Right lobe of liver (tissue), 6 donors: ENCODE data around the gene EPHB1. TPM values are rescaled to one million over a fixed set of nuclear protein-coding genes. Genes with fewer than 3 reads are reported as not detected.

ENCODE experiments used
- ATAC-seq, 4 donors: fragments of 200-7000 bp; cut with Tn5 transposase; one replicate each; pipeline ENCODE4 v1.9.1; 2020; ENCODE audit warnings: mild to moderate bottlenecking in 4 of 4, moderate library complexity in 4 of 4
- DNase-seq, 3 donors: peaks; one replicate each; pipeline ENCODE4 v3.0.0-alpha.2; 2020
- H3K27ac ChIP-seq, 3 donors: fragments of 200-600 bp; one replicate each; pipeline ENCODE4 v1.8.0; 2022
- H3K27me3 ChIP-seq, 2 donors: fragments of 200-600 bp; one replicate each; pipeline ENCODE4 v1.8.0; 2022
- H3K36me3 ChIP-seq, 4 donors: fragments of 200-600 bp; sonication (generic) in 1 of 4; one replicate each; pipeline versions ENCODE4 v1.5.1 to v1.8.0; 2017 to 2022; ENCODE audit warnings: control low read depth in 1 of 4
- H3K4me1 ChIP-seq, 4 donors: fragments of 200-600 bp; sonication (generic) in 1 of 4; one replicate each; pipeline versions ENCODE4 v1.5.1 to v1.8.0; 2017 to 2022; ENCODE audit warnings: control low read depth in 1 of 4
- H3K4me3 ChIP-seq, 3 donors: fragments of 200-600 bp; one replicate each; pipeline ENCODE4 v1.8.0; 2022
- H3K9me3 ChIP-seq, 4 donors: fragments of 200-600 bp; sonication (generic) in 1 of 4; one replicate each; pipeline versions ENCODE4 v1.5.1 to v1.8.0; 2017 to 2022; ENCODE audit warnings: control low read depth in 1 of 4
- POLR2A ChIP-seq: fragments of 450-650 bp; IDR thresholded peaks from one replicate; pipeline ENCODE4 v1.6.1; 2017; ENCODE audit warnings: antibody characterized with exemption, mild to moderate bottlenecking
- WGBS: methylation state at CpG from one replicate; pipeline ENCODE4 v1.1.6; 2018; ENCODE audit warnings: low coverage, low lambda C conversion rate; ENCODE audit not compliant: insufficient coverage; ENCODE audit errors: missing lambda C conversion rate; 5-methylcytosine and 5-hydroxymethylcytosine counted together
- intact Hi-C, 2 donors: fragments of 100-400 bp; cut with DNase I; formaldehyde crosslinking; loops; one replicate each; pipeline versions ENCODE4 v1.11.2 to v1.14.1; 2022
- total RNA-seq, 6 experiments: library from RNA; depleted of rRNA in 2 of 6; stranded (reverse); fragments of >200 nt in 2 of 6; fragmentation: NEBNext Ultra II Directional in 3 of 6; extraction: Animal tissue kit (Norgen Biotek cat#: 25700) in 3 of 6; gene quantifications; one replicate each; pipeline versions ENCODE4 v1.1.0 to v1.2.4, GENCODE V29; 2016 to 2023
- TF ChIP-seq, protein P1 (sequence below), 4 donors: fragments of 200-600 bp in 3 of 4; fragments of 450-650 bp in 1 of 4; IDR thresholded peaks; one replicate each; pipeline versions ENCODE4 v1.5.1 to v1.8.0; 2016 to 2022; ENCODE audit warnings: antibody characterized with exemption in 4 of 4, mild to moderate bottlenecking in 2 of 4
- donor health status: DM: no; HTN: yes; CAD: no.
- donor health status: DM: no; HTN: no; CAD: no.
- donor health status: DM: no; HTN: no; CAD: no.
- donor health status: DM: no; HTN: yes; CAD: no.
- donor health status: DM: no; HTN: yes; CAD: no.

Gene EPHB1
- total RNA-seq, 6 experiments from 2014 or later: 0.63 to 10.9 (median 1.8) TPM

DNA sequence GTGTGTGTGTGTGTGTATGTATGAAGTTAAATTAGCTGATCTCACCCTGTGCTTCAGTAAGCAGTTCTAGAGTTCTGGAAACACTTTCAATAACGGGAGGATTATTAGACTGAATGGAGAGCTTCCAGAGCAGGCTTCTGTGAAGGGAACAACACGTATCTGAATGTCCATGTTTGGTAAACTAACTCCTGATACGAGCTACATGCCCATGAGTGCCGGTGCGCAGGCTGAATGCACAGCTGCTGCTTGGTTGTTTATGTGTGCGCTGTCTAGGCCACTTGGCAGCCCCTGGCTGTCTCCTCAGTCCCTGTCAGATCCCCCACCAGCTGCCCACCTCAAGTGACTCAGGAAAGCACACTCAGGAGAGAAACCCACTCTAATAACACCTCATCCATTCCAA lies 137.0 kb downstream of the EPHB1 start:
- TF ChIP-seq, protein P1, sequence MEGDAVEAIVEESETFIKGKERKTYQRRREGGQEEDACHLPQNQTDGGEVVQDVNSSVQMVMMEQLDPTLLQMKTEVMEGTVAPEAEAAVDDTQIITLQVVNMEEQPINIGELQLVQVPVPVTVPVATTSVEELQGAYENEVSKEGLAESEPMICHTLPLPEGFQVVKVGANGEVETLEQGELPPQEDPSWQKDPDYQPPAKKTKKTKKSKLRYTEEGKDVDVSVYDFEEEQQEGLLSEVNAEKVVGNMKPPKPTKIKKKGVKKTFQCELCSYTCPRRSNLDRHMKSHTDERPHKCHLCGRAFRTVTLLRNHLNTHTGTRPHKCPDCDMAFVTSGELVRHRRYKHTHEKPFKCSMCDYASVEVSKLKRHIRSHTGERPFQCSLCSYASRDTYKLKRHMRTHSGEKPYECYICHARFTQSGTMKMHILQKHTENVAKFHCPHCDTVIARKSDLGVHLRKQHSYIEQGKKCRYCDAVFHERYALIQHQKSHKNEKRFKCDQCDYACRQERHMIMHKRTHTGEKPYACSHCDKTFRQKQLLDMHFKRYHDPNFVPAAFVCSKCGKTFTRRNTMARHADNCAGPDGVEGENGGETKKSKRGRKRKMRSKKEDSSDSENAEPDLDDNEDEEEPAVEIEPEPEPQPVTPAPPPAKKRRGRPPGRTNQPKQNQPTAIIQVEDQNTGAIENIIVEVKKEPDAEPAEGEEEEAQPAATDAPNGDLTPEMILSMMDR (IDR thresholded peaks at IDR 0.05): no peak
- no peak for TF ChIP-seq POLR2A
- Histone ChIP-seq H3K4me1 (no peaks in the 10 kb centered on the region), H3K27me3 (no peaks in the 10 kb centered on the region), H3K27ac (no peak overlapping the region), H3K4me3 (no peak overlapping the region), H3K36me3 (no peaks in the 10 kb centered on the region), H3K9me3 (no peaks in the 10 kb centered on the region)
- WGBS: 72% methylated on average over 2 of the region's 6 CpGs
- DNase-seq (no peak), ATAC-seq (no peak)
- intact Hi-C loops: no loop called here

- Histone ChIP-seq H3K9me3 (no peaks in the 10 kb centered on the region), H3K27ac (no peak overlapping the region), H3K27me3 (no peaks in the 10 kb centered on the region), H3K4me3 (no peak overlapping the region), H3K36me3 (no peaks in the 10 kb centered on the region), H3K4me1 (no peaks in the 10 kb centered on the region)
- no peak for TF ChIP-seq POLR2A
- TF ChIP-seq, protein P1 (IDR thresholded peaks at IDR 0.05): no peak
- intact Hi-C loops: no loop called here
- WGBS: 80% methylated on average over 4 of the region's 4 CpGs
- ATAC-seq (no peak), DNase-seq (no peak)
These were observed 138.9 kb downstream of the EPHB1 start for GRCh38 chr3:134933997-134934396.

GRCh38 chr3:134934933-134935332 lies 139.9 kb downstream of the EPHB1 start:
- intact Hi-C loops: no loop called here
- ATAC-seq (no peak), DNase-seq (no peak)
- Histone ChIP-seq H3K36me3 (no peaks in the 10 kb centered on the region), H3K4me3 (no peak overlapping the region), H3K27me3 (no peaks in the 10 kb centered on the region), H3K27ac (no peak overlapping the region), H3K4me1 (no peaks in the 10 kb centered on the region), H3K9me3 (no peaks in the 10 kb centered on the region)
- WGBS: 38% methylated on average over 1 of the region's 2 CpGs
- TF ChIP-seq, protein P1 (IDR thresholded peaks at IDR 0.05): no peak
- no peak for TF ChIP-seq POLR2A

GRCh38 chr3:134937256-134938028 lies 142.4 kb downstream of the EPHB1 start:
- H3K4me3 ChIP-seq: no peak overlapping the region

More at GRCh38 chr3:134937256-134938028, 142.4 kb downstream of the EPHB1 start:
- ATAC-seq: no peak
- no peaks in the 10 kb centered on the region for H3K27me3 ChIP-seq
- H3K27ac ChIP-seq: no peak overlapping the region
- WGBS: 58% methylated on average over 7 of the region's 8 CpGs
- no peaks in the 10 kb centered on the region for H3K9me3 ChIP-seq
- DNase-seq: no peak
- intact Hi-C loops: no loop called here
- no peaks in the 10 kb centered on the region for H3K36me3 ChIP-seq
- no peak for TF ChIP-seq POLR2A
- TF ChIP-seq, protein P1 (IDR thresholded peaks at IDR 0.05): no peak
- H3K4me1 ChIP-seq: no peaks in the 10 kb centered on the region
